NCI-H1105 (cell line): Measurements from ENCODE around the gene SKAP1.
"Not testable (repeated sequence)": the region's sequence is repeated elsewhere in the genome, so short reads cannot be mapped to it uniquely, and the experiment has no call there.

ENCODE experiments used
- DNase-seq: peaks from one replicate; lab custom pipeline; 2025; lab: John Stamatoyannopoulos, UW

The SKAP1 gene

DNA sequence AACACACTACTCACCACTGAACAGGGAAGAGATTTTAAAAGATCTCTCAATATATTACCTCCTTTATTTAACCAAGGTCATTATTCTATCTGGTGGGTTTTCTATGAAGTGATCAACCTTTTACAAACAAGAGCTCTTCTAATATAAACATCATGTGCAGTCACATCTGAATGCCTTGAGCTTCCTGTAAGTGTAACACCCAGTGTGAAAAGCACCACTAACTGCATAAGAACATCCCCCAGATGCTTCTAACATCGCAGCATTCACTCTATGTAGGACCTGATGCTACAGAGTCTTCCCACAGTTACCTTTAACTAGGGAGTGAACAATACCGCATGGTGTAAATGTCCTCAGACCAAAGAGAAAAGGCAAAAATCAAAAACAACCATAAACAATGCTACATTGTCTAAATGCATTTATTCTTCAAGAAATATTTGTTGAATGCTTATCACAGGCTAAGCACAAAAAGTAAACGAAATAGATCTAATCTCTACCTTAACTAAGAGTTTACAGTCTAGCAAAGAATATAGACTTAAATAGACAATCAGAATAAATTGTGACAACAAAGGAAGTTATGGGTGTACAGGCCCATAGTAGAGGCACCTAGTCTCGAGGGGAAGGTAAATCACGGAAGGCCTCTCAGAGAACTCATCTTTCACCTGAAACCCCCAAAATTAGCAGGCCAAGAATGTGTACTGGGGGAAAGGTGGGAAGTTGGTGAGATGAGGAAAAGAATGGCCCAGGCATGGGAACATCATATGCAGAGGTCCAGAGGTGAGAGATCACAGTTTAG lies 16.2 kb downstream of the SKAP1 start:
- no peak for DNase-seq

DNA sequence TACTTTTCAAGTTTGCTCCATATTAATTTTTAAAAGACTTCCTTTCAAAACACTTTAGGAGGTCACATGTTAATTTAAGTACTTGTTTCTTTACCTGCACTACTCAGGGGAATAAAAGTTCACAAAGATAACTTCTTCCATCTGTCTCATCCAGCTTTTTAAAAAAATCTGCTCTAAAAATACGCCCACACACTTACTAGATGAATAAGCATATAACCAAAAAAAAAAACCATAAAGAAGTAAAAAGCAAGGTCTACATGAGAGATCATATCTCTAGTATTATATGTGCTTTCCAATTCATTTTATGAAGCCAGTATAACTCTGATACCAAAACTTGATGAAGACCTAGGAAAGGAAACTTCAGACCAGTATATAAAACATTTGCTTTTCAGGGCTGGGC lies 17.2 kb downstream of the SKAP1 start:
- no peak for DNase-seq

DNA sequence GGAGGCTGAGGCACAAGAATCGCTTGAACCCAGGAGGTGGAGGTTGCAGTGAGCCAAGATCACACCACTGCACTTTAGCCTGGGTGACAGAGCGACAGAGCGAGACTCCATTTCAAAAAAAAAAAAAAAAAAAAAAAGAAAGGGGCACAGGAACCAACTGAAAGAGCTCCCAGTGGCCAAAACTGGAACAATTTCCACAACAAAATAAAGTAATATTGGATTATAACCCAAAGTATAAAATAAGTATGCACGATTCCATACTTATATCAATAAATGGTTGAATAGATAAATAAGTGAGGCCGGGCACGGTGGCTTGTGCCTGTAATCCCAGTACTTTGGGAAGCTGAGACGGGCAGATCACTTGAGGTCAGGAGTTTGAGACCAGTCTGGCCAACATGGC lies 19.2 kb downstream of the SKAP1 start:
- not testable (repeated sequence) for DNase-seq

DNA sequence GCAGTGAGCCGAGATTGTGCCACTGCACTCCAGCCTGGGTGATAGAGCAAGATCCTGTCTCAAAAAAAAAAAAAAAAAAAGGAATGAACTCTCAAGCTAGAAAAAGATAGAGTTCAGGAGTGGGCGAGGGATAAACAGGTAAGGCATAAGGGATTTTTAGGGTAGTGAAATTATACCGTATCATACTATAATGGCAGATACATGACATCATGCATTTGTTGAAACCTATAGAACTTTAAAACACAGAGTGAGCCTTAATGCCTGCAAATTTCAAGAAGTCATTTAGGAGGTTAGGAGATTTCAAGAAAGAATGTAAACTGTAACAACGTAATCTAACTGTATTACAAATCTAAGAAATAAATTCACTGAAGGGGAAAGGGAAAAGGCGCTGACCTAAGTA lies 20.4 kb downstream of the SKAP1 start:
- no peak for DNase-seq

DNA sequence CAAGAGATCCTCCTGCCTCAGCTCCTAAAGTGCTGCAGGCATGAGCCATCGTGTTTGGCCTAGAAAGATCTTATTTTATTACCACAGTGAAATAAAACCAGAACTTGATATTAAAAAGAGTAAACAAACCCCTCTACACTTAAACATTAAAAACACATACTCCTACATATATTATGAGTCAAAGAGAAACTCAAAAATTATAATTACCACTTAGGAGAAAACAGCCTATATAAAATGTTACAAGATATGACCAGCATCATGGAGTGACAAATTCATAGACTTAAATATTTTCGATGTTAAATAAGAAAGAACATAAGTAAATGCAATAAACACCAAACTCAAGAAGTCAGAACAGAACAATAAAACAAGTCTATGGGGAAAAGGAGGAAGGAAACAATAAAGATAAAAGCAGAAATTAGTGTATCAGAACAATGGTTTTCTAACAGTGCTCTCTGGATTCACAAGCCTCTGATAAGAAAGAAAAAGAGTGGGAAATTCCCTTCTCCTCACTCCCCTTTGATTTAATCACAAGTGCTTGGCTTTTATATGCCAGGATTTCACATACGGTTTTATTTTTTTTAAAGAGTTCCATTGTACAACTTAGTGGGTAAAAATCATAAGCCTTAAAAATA lies 23.0 kb downstream of the SKAP1 start:
- no peak for DNase-seq

DNA sequence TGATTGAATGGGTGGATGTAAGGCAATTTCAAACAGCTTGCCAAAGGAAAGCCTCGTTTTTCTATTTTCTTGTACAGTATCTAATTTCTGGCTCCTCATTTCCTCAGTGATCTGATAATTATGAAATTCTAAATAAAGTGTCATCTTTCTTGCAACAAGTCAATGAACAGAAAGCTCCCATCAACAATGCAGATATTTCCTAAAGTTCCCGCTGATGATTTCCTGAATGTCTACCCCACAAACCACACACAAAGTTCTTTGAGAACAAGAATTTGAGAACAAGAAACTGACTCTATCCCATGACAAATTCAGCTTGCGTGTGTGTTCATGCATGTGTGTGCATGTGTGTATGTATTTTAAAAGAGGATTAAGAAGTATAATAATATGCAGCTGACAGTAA lies 35.2 kb downstream of the SKAP1 start:
- no peak for DNase-seq

DNA sequence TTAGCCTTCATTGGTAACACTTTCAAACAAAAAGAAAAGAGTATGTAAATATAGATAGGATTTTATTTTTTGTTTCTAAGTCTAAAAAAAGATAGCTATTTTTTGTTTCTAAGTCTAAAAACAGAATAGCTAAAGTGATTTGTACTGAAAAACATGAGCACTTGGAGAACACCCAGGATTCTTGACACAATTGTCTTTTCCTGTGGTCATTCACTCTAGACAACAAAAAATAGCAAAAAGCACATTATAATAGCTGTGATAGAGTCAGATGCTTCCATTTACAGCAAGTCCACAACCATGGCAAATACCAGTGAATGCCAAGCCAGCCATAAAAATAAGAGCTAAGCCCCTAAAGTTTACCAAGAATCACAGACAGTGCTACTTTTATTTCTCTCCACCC lies 36.7 kb downstream of the SKAP1 start:
- DNase-seq = no peak

DNA sequence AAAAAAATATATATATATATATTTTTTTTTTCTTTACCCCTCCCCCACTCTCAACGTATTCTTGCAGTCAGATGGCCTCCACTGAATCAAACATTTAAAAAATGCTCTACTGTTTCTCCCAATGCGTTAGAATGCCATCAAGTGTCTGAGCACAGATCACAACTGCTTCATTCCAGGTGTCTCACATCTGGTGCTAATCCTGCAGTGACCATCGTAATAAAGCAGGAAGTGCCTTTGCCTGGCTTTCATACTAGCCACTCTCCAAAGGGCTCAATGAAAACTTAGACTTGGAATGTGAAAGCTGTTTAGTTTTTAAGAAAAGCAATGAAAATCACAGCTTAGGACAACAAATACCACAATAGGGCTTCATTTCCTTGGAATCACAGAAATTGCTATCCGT lies 37.2 kb downstream of the SKAP1 start:
- no peak for DNase-seq

DNA sequence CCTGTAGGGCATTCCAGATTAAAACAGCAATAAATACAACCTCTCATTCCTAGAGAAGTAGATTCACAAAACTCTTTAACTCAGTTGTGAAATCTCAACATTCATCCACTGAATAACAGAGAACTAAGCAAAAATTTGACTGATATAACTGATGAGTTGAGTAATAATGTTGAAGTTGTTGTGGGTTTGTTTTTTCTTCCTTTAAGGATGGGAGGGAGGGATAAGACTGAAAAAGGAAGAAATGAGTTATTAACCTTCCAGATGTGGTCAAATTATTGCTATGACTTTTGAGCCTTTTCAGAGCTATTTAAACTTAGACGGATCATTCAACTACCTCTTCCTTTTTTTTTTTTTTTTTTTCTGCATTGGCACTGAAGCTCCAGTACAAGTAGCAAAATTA lies 38.6 kb downstream of the SKAP1 start:
- DNase-seq = no peak

DNA sequence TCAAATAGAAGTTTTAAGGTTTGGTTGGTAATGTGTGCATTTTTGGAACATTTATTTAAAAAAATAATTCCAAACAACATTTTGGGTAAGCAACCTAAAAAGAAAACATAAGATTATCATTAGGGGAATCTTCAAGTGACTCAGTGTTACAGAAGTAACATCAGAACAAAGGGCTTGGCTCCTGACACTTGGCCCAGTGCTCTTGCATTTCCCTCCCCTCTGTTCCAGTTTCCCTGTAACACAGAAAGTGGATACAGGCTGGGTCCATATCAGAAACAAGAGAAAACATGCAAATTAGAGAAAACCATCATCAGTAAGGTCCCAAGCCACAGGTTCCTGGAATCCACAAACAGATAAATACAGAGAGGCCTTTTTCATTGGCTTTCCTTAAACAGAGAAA lies 40.1 kb downstream of the SKAP1 start:
- DNase-seq = no peak

DNA sequence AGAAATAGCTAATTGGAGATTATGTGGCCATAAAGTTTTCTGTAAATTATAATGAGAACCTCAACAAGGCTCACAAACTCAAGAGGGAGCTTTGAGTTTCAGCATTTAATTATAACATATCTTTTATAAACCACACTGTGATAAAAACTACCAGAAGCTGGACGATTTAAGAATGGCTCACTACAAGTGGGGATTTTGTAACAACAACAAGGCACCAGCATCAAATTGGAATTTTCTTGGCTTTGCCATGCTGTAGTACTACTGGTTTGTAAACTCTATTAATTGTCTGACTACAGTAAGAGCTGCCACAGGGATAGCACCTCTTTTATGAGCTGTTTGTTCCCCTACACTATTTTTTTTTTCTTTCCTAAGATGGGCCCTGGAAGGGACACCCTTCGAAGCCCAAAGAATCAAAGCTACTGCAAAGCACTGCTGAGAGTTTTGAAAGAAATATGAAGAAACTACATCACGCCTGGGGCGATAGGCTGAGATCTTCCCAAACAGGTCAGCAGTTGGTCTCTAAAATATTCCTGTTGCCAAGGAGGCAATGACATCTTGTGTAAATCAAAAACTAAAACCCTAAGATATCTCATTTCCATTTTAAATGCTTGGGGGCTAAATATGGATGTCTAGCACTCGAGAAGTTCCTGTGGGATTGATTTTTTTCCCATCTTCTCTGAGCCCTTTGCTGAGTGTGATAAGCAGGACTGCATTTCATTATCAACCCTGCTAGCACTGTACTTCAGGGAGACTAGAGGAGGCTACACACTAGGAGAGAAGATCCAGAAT lies 40.9 kb downstream of the SKAP1 start:
- no peak for DNase-seq

DNA sequence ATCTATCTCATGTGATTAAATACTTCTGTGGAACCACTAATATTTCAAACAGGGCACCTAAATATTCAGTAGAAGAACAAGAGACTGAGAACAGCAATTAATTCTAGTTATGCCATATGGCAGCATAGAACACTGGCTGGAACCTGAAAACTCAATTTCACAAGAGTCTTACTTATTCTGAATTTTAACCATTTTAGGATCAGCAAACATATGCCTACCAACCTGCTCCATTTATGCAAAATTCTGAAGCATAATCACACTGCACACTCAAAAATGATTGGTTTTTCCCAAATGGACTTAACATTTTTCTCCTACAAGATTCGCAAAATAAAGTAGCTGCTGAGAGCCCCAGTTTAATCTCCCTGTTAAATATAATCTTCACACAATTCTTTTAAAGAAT lies 43.2 kb downstream of the SKAP1 start:
- DNase-seq = no peak

DNA sequence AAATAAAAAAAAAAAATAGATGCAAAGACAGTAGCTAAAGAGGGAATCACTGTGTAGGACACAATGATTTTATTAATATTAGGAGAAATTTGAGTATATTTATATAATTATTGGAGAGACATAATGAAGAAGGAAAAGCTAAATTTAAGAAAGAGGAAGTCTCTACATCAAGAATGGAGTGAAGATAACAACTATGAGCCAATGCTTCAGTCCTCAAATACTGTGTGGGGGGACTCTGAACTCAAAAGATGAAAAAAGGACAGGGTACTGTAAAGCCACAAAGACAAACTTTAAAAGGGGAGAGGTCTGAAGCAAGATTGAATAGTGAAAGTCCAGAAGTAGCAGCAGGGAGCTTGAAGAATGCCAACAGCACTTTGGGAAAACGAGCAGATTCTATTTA lies 44.7 kb downstream of the SKAP1 start:
- DNase-seq = no peak

DNA sequence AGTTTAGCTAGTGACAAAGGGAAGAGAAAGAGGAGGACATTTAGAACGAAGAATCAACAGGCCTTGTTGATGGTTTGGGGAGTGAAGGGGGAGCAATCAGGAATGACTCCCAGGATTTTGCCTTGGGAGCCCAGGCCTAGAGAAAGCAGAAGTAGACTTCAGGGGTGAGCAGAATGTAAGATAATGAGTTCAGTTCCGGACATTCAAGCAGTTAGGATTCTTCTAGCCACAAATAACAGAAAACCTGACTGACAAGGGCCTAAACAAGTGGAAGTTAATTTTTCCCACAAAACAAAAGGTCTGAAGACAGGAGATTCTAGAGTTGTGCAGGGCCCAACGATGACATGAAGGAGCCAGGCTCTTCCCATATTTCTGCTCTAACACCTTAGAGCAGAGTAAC lies 45.9 kb downstream of the SKAP1 start:
- DNase-seq = no peak

DNA sequence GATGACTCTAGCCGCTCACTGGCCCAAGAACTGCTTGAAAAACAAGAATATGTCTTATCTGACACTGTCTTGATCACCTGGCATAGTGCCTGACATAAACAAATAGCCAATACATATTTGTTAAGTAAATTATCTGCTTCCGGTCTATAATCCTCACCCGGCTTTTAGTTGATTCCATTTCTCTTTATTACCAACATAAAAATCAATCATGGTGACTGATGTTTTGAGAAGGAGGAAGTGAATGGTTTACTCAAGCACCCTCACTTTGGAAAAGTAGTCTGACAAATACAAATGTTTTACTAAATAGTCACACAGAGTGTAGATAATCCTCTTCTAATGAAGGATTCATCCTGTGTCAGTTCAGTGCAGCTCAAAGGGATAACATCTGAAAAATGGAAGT lies 47.0 kb downstream of the SKAP1 start:
- DNase-seq = no peak

DNA sequence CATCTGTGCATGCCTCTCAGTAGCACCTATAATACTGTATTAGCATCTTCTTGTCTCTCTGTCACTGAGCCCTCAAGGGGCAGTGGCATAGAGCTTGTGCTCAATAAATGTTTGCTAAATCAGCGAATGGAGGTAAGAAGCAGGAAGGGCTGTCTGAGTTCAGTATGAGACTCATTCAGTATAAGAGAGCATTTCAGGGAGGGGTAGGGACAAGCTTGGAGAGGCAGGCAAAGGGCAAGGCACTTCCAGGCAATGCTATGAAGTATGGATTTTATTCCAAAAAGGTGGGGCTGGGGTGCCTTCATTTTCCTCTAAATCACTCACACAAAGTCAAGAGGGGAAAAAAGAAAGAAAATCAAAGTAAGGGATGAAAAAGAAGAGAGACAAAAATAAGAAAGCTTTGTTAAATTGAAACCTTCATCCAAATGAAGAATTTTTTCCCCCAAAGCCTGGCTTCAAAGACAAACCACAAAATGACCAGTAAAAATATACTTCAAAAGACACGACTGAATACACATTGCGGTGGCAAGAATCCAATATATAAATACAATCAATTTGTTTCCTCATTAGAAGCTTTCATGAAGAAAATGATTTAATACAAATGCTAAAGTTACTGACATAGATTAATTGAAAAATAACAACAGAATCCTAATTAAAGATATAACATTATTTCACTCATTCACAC lies 51.2 kb downstream of the SKAP1 start:
- DNase-seq = no peak

DNA sequence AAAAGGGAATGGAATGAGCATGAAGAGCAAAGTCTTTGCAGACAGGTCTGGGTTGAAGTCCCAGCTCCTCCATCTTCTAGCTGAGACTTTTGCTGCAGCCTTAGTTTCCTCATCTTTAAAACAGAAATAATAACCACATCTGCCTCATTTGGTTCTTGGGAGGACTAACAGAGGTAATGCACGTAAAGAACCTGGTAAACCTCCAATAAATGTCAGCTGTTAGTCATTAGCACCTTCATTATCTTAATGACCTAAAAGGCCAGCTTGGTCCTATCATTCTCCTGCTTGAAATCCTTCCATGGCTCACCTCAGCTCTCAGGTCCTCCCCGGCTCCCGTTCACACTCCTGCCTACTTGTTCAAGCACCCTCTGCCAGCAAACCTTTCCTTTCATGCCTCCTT lies 51.8 kb downstream of the SKAP1 start:
- no peak for DNase-seq

DNA sequence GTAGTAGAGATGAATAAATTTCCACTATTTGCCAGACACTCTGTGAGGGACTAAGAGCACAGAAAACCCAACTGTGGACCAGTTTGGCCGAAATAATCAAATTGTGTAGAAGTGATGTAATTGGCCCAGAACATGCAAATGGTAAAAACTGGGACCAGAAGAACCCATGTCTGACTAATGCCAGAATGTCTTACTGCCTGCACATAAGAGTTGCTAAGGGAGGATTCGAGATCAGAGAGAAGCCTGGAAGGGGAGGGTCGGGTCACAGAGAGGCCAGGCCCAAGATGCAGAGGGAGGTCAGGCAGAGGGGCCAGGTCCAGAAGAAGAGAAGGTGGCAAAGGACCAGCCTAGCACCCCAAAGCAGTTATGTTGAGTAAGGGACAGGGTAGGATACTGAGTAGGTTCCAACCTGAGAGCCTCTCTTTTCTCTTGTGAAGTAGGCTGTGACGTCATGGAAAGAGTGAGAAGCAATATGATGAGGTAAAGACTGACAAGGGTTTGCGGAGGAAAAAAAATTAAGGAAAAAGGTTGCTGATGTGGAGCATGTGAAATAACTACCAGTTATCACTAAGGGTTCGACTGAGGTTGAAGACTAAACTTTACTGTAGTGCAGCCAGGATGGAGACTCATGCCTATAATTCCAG lies 53.2 kb downstream of the SKAP1 start:
- no peak for DNase-seq

DNA sequence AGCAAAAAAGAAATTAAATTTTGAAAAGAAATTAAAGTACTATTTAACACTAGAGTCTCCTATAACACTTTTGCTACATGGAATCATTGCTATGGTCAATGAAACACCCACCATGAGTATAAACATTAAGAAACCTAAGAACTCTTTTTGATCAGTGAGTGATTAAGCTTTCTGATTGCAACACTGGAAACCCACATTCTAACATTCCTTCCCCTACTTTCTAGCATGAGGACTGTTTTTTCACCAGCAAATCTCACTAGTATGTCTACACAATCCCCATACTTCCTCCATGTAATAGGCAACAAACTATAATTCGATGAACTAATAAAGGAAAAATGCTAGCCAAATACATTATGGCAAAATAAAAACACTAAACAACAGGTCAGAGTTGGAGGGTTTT lies 54.7 kb downstream of the SKAP1 start:
- DNase-seq = no peak

DNA sequence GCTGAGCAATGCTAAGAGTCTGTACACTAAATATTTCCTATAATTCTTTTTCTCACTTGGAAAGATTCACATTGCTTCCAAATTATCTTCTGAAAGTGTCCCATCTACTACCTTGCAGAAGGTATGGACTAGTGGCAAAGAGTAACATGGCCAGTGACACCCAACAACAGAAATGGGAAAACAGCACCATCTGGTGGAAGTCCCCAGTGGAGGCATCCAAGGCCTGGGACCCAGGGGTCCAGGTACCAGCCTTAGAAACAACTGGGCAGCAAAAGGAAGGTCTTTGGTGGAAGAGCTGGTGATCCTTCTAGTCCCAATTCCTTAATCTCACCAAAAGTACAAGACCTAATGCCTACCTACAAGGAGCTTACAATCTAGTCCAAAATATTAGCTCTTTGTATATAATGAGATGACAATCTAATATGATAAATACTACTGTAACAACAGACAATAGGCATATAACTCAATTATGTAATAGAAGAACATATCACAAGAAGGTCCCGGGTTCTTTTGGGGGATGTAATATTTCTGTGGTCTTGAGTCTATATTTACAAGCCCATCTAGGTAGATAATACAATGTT lies 55.3 kb downstream of the SKAP1 start:
- no peak for DNase-seq

DNA sequence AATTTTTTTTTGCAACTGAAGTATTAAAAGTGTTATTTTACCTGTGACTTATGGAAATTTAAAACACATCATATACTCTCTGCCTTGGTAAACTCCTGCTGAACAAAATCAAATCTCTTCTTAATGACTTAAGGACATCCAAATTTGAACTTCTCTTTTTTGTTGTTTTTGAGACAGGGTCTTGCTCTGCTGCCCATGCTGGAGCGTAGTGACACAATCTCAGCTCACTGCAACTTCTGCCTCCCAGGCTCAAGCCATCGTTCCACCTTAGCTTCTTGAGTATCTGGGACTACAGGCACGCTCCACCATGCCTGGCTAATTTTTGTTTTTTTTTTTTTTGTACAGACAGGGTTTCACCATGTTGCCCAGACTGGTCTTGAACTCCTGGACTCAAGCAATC lies 56.1 kb downstream of the SKAP1 start:
- no peak for DNase-seq
